Measurements from ENCODE around the gene BBS2.

BBS2 gene

DNA sequence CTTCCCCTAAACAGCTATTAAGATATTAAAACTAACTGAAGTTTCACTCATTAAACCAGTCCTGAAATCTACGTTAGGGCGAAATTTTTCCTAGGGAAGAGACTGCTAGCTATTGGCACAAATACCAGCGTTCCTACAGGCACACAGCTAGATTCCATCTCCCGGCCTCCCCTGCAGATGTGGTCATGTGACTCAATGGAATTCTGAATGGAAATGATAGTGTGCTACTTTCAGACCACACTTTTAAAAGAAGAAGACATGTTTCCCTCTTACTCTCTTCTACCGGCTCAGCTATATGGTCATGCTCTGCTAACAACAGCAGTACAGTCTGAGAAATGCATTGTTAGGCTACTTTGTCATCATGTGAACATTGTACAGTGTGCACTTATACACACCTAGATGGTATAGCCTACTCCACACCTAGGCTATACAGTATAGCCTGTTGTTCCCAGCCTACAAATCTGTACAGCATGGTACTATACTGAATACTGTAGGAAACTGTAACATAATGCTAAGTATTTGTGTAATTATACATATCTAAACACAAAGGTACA, 37.1 kb downstream of the BBS2 start:
- DNase-seq: no peak
- intact Hi-C loops (cut with DNase I): no loop called here

DNA sequence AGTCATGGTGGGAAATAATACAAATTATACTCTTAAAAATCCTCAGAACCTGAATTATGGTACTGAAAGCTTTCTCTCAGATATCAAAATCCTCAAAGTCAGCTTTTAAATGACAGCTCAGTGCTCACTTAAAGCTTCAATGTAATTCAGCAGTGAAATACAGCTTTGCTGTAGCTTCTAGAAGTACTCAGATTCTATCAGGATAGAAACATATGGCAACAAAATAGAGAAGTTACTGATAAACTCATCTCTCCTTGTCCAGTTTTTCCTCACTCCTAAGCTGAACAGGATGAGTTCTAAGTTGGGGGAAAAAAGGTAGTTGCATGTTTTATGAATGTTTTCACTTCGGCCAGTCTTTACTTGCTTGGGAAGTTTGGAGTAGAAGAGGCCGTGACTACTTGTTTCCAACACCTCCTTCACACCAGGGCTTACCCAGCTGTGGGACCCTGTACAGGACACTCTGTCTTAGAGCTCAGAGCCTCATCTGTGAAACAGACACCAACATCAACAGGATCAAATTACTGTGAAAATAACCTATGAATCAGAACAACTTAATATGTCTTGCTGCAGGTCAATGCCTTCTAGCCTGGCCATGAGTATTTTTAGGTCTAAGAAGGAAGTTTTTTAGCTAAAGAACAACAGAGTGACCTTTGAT, 38.2 kb downstream of the BBS2 start:
- intact Hi-C loops (cut with DNase I): no loop called here
- no peak for DNase-seq

DNA sequence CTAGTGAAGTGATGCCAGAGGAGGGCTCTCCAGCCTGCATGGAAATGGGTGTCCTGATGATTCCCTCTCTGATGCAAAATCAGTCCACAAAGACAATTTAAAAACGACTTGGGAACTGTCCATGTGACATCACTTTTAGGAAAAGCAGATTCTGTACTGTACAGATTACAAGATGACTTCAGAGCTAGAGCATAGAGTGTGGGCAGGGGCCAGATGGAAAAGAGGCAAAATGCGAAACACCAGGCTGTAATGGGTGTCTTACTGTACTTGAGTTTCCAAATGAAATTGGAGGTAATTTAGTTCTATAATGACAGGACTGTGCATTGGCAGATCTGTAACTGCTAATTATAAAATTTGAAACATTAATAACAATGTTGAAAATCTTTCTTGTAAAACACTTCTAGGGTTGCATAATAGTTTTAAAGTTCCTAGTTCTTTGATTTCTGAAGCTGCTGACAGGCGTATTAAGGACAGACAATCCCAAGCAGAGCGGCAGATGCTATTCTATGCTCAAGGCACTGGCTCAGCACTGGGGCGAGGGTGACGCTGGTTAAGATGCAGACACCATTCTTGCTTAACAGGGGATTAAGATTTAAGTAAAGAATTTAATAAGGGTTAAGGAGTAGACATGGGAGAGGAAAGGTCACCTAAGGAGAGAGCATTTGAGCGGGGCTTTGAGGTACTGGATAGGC, 38.9 kb downstream of the BBS2 start:
- intact Hi-C loops (cut with DNase I): no loop called here
- DNase-seq: peak in 22 of 42 donors; percentile 15 to 71 (median 44)

DNA sequence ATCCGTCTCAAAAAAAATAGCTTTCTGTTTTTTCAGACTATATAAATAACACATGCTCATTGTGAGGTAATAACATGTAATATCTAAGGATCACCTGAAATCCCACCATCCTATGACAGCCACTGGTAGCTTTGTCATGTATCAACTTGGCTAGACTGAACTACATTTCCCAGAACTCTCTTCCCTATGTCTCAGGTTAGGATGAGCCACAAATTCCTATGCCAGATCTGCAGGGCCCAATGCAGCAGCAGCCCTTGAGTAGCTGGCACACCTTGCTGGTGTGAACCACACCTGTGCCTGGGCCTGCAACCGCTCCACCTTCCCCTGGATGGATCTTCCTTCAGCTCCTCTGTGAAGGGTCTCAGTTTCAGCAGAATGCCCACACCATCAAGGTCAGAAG, 40.4 kb downstream of the BBS2 start:
- intact Hi-C loops (cut with DNase I): no loop called here
- no peak for DNase-seq

DNA sequence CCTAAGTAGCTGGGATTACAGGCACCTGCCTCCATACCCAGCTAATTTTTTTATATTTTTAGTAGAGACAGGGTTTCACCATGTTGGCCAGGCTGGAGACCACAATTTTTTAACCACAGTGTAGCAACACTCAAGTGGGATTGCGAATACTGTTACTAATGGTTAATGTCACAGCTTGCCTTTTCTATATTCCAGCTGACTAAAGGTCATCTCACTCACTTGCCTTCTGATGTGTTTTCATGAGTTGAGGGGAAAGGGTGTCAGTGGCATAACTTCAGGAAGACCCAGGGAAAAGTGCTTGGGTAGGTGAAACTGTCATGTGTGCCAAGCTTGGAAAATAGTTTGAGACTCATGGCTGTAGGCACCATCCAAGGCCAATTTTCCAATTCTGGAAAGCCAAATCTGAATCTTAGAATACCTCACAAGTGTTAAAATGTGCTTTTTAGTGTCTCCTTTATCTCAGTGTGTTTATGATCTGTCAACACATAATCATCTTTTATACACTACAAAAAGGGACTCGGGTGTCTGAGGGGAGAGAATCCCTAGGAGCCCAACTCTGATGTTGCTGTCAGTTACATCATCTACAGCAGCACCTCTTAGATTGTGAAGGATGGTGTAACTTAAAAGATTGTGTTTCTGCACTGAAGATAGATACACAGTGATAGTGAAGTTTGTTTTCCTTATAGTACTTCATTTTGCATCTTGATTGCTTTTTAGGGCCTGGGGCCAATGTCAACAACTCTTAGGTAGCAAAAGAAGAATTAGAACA, 41.4 kb downstream of the BBS2 start:
- no peak for DNase-seq

DNA sequence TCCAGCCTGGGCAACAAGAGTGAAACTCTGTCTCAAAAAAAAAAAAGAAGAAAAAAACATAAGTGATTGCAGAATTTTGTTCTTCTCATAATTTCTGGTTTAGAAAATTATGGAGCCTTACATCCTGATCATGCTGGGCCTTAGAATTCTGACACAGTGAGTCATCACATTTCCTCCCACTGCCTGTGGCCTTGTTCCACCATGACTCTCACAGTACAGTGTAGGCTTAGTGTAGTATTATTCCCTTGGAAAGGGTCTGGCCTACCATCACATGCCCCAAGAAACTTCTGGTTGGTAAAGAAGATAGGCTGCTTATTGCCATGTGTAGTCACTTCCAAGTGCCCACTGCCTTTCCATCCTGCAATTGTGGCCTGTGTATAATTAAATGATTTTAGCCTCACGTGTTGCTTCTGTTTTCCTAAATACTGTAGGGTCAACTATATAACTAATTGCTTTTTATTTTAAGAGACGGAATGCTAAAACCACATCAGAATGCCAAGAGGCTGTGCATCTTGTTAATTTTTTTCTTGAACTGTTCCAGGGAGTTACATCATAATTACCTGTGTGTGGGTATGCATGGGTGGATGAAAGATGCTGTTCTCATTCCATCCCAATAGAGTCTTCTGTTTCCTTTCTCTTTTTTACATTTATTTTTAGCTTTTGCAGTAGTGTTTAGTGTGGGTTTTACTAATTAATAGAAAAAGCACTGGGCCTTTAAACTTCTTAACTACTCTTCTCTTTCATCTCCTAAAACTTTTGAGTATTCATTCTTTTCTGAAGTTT, 42.5 kb downstream of the BBS2 start:
- peak in 9 of 42 donors; percentile 24 to 65 (median 43) for DNase-seq
- intact Hi-C loops (cut with DNase I): no loop called here

More for the DNA sequence above, 41.4 kb downstream of the BBS2 start:
- intact Hi-C loops (cut with DNase I): no loop called here

DNA sequence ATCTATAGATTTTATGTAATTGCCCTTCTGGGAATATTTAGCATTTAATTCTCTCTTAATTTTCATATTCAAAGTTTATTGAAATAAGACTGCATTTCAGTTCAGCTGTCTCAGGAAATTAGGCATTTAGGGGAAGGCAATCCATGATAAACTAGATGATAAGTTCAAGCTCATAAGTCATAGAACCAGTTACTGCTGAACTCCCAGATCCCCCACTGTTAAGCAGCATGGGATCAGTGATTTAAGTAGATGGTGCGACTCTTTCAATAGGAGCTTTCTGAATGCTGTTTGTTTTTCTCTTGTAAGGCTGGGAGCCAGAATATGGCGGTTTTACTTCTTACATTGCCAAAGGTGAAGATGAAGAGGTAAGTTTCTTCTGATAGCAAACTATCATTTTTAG, 44.6 kb downstream of the BBS2 start:
- intact Hi-C loops (cut with DNase I): no loop called here
- DNase-seq: no peak

DNA sequence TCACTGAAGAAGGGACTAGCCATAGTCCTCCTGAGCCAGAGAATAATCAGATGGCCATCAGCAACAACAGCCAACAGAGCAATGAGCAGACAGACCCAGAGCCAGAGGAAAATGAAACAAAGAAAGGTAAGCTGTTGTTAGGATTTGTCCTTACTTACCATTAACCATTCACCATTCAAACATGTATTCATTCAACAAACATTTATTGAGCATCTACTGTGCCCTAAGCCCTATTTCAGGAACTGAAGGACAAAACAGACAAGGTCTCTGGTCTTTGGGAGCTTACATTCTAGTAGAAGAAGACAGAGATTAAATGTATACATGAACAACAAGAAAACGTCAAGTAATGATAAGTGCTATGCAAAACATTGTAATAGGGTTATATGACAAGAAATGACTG, 49.2 kb downstream of the BBS2 start:
- no peak for DNase-seq
- intact Hi-C loops (cut with DNase I): no loop called here

DNA sequence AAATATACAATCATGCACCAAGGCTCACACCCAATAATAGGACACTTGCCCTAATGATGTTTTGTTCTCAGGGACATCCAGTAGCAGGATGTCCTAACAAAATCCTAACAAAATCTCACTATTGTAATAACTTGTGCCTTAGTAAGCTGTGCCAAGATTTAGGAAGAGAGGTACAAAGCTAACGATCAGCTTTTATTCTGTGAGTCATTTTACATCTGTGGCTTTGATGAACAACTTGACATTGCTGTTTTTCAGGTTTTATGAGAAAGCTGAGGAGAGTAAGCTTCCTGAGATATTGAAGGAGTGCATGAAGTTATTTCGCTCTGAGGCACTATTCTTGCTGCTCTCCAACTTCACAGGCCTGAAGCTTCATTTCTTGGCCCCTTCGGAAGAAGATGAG, 49.6 kb downstream of the BBS2 start:
- no peak for DNase-seq
- intact Hi-C loops (cut with DNase I): no loop called here

DNA sequence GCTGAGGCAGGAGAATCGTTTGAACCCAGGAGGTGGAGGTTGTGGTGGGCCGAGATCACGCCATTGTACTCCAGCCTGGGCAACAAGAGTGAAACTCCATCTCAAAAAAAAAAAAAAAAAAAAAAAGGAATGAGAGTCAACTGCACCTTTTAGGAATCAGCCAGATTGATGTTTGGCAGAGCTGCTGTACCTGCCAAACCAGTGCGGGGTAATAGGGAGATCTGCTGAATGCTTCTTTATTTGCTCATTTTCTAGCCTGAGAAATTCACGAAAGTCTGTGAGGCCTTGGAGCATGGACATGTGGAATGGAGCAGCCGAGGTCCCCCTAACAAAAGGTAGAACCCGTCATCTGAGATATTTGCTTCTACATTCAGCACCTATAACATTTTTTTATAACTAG, 50.1 kb downstream of the BBS2 start:
- peak in 1 of 42 donors; percentile 21 for DNase-seq
- intact Hi-C loops (cut with DNase I): no loop called here

DNA sequence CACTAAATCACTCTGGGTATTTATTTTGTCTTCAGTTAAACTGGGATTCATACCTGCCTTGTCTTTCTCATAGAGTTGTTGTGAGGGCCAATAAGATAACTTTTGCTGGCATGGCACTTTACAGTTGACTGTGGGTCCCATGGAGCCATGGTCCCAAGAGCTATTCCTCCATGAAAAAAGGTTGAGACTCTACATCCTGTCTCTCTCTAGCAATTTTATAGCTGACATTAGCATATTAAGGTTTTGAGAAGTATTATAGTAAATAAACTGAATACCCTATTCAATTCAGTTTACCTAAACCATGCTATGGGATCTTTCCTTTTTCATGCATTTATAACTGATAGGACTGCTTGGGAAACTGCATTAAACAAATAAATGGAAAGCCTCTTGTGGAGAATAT, 51.0 kb downstream of the BBS2 start:
- intact Hi-C loops (cut with DNase I): no loop called here
- no peak for DNase-seq

DNA sequence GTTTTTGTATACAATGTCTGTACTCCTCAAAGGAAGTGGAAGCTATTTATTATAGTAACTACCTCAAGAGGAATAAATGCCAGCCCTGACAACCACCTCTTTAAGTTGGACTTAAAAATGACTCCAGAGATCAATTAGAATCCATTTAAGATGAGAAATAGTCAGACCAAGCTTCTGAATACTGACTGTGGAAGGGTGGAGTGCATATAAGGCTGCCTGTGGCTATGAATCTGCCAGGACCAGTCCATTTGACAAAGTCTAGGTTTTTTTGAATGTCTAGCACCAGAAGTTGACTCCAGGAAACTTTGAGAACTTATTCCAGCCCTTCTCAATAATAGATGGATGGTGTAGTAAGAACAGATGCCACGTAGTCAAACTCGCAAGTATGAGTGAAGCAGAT, 53.5 kb downstream of the BBS2 start:
- no peak for DNase-seq
- intact Hi-C loops (cut with DNase I): no loop called here

DNA sequence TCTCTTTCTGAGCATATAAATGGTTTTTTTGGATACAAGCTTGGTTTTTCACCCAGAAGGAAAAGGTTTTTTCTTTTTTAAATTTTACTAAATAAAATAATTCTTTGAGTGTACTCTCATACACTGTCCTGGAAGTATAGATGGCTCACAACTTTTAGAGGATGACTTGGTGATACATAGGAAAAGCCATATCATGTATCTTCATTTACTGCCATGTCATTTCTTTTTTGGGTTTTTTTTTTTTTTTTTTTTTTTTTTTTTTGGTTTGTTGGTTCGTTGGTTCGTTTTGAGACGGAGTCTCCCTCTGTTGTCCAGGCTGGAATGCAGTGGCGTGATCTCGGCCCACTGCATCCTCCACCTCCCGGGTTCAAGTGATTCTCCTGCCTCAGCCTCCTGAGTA, 56.7 kb downstream of the BBS2 start:
- intact Hi-C loops (cut with DNase I): no loop called here
- no peak for DNase-seq

DNA sequence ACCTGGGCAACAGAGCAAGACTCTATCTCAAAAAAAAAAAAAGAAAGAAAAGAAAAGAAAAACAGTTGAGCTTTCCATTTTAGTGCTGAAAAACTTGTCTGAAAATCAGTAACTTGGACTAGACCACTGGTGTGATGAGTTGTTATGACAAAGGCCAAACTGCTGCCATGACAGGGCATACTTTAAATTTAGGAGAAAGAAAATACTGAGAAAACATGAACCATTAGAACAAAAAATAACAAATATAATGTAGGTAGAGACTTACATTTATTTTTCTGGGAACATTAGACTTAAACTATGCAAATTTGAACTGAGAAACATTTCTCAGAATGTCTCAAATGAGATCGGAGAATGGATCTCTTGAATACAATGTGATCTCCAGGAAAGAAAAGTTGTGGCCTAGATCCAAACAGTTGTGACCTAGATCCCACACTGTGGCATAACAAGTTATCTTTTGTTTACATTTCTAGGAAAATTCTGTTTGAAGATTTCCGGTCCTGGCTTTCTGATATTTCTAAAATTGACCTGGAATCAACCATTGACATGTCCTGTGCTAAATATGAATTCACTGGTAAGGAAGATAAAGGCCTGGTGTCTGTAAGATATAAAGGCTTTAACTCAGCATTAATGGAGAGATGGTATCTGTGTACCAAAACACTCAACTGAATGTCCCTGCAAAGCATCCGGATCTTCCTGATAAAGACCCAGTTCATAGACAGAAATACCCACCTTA, 57.6 kb downstream of the BBS2 start:
- intact Hi-C loops (cut with DNase I): no loop called here
- DNase-seq: no peak

DNA sequence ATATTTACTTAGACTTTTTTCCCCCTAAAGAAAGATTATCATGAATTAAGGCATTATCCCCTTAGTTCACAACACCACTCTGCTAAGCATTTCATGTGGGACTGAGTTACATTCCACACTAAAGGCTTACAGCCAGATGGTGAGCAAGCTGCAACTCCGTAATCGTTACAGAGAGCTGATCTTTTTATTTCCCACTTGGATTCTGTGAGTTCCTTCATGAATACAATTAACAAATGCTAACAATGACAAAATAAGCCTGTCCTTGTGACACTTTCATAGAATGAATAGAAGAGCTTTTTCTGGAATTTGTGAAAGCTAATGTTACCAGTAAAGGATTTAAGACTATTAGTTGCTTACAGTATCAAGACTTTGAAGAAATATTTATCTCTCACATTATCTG, 59.7 kb downstream of the BBS2 start:
- intact Hi-C loops (cut with DNase I): no loop called here
- peak in 4 of 42 donors; percentile 11 to 36 (median 29) for DNase-seq

DNA sequence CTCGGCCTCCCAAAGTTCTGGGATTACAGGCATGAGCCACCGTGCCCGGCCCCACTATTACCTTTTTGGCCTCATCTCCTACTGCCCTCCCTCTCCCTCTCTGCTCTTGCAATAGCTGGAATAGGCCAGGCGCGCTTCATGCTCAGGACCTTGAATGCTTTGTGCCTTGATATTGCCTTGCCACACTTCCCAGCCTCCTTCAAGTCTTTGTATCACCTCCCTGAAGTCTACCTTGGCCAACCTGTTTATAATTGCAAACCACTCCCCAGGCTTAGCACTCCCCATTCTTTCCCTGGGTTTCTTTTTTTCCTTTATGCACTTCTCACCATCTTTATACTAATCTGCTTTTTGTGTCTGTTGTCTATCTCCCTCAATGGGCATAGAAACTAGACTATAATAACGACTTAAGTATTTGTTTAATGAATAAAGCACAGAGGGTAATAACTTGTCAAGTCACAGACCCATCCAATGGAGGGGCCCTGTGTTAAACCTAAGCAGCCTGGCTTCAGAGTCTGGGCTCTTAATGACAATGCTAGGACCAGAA, 61.8 kb downstream of the BBS2 start:
- intact Hi-C loops (cut with DNase I): no loop called here
- no peak for DNase-seq

DNA sequence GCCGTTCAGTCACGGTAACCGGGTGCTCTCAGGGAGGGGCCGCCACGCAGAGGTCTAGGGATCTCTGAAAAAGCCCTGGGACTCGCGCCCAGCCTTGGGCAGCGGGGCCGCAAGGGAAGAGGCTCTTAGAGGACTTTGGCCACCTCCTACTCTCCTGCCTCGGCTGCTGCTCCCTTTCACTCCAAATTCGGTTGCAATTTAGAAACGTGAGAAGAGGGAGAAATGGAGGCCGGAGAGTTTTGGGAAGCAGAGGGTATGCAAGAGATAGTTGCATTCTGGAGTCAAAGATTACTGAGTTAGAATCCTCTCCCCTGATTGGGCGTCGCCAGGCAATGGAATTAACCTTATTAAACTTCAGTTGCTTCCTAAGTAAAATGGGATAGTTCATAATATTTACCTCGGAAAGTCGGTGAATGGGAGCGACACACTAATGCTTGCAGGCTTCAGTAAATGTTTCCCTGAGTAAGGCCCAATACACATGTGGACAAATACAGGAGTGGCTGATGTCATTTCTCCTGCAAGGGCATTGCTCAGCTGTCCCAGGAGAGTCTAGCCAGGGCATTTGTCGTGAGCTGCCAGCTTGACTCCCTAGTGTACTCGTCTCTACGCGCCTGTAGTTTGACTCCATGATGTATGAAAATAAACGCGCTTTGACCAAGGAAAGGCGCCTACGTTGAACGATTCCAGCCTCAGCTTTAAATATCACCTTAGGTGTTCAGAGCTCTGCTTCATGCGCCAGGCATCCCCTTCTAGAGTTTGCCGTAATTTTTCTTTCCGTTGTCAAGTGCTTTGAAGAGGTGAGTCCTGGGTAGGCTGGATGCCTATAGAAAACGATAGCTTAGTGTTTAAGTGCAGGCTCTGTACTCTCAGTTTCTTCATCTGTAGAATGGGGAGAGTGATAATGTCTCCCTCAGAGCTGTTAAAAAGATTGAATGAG, 67.8 kb downstream of the BBS2 start:
- peak in 4 of 42 donors; percentile 5 to 42 (median 14) for DNase-seq
- intact Hi-C loops (cut with DNase I): no loop called here

Data from head of caudate nucleus (tissue), 42 donors.